ENCODE data around the gene CNPY4.

CNPY4 gene

DNA sequence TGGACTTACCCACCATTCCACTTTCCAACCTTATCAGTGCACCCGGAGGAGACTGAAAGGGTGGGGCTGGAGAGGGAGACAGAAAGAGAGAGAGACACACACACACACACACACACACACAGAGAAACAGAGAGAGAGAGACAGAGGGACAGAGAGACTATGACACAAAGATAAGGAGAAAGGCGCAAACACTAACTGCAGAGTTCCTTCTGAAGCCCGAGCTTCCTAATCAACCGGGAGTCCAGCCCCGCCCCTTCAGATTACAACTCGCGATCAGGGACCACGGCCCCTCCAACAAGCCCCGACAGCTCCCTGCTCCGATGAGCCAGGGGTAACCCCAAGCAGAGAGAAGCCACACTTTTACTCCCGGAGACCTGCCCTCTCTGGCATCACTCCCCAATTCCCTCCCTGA is 48.5 kb downstream of the CNPY4 start:
- no peak for DNase-seq (ENCODE audit: low spot score)

DNA sequence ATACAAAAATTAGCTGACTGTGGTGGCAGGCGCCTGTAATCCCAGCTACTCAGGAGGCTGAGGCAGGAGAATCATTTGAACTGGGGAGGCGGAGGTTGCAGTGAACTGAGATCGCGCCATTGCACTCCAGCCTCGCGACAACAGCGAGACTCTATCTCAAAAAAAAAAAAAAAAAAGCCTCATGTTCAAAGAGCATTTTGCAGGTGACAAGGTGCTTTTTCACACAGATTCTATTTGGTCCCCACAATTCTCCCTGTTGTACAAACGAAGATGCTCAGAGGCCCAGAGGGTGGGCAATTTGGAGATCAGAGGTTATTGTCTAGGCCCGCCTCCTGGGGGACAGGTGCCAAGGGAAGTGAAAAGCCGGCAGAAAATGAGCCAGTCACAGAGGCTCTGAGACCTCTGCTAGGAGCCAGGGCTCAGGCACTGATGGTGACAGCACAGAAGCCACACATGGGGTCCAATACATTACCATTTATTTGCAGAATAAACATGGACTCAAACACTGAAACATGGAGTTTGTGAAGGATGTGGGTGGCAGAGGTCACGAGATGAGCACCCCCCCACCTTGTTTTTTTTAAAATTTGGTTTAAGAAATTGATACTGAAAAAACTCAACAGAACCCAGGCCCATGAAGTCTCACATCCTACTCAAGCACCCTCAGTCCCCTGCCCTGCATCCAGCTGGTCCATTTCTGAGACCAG is 49.9 kb downstream of the CNPY4 start:
- no peak for DNase-seq (ENCODE audit: low spot score)

DNA sequence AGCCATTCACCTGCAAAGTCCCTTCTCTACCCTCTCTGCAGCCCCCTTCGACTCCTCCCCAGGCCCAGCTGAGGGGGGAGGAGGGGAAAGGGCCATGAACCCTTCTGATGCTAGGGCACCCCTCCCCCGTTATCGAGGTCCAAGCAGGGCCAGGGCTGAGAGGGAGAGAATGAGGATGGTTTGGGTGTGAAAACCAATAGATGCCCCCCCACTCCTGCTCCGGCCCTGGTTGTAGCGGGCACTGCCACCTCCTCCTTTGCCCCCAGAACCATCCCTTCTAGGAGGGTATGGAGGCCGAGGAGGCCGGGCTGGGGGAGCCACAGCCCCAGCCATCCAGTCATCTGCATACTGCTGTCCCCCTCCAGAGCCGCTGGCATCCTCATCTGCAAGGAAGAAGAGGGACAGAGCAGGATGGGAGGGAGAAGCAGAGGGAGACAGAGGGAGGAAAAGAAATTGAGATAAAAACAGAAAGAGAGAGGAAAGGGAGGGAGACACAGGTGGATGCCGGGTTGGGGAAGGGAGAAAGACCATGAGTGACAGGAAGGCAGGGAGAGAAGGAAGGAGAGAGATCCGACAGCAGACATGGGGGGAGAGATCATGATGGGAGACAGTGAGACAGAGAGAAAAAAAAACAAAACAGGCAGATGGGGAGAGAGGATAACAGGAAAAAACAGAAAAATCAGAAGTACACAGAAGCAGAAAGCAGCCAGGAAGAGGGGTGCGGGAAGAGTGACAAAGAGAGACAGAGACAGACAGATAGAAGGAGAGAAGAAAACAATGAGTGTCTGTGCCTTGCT is 50.9 kb downstream of the CNPY4 start:
- DNase-seq (ENCODE audit: low spot score) = no peak

DNA sequence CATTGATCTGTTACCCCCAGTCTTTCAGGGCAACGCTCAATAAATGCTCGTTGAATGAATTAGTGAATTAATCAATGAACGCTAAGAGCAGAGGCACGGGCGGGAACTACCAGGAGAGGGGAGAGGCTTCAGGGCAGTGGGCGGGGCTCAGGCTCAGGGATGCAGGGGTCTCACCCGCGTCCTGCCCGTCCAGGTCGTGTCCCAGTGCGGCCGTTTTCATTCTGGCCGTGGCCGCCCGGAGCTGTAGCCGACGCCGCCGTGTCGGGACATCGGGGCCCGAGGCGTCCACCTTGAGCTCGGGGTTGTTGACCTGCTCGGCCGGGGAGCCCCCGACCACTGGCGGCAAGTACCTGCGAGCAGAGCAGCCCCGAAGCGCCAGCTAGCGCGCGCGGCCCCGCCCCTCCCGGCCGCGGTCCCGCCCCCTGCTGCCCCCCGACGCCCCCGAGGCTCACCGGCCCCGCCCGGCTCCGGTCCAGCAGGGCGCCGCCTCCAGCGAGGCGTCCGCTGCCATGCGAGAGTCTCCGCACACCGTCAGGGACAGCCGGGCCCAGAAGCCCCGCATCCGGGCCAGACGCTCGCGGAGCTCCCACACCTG is 51.8 kb downstream of the CNPY4 start:
- peak; percentile 48 for DNase-seq (ENCODE audit: low spot score)

DNA sequence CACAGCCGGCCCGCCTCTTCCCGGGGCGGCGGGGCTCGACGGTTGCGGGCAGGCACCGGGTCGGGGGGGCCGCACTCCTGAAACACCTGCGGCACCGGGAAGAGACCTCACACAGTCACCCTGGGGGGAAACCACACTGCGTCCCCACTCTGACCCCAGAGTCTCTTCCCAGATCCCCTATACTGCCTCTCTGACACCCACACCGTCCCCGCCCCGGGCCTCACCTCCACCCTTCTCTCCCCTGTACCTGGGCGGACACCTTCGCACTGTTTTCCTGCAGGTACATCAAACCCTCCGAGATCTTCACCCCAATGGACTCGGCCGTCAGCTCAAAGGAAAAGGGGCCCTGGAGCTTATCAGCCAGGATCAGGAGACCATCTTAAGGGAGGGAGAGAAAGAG is 52.4 kb downstream of the CNPY4 start:
- peak; percentile 44 for DNase-seq (ENCODE audit: low spot score)

DNA sequence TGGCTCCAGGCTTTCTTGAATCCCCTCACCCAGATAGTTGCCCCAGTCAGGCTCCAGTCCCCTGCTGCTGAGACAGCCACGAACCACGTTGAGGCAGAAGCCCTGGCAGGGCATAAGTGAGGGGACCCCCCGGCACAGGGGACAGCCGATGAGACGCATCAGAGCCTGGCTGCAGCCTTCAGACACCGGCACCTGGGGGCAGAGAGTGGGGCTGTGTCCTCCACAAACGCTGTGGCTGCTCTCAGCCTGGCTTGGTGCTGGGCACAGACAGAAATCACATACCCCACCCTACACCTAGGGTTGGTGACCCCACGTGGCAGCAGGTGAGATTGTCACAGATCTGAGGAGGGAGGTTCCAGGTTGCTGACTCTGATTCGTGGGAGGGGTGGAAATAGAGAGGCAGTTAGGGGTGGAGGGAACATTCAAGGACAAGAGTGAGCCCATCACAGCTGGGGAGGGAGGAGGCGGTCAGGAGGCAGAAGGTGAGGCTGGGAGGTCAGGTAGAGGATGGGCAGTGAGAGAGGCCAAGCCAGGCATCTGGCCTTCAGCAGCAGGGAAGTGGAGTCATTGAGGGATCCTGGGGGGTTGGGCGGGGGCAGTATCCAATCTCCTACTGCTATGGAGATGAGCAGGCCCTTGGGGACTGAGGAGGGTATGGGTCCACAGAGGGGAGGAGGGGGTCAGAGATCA is 54.5 kb downstream of the CNPY4 start:
- DNase-seq (ENCODE audit: low spot score) = no peak

DNA sequence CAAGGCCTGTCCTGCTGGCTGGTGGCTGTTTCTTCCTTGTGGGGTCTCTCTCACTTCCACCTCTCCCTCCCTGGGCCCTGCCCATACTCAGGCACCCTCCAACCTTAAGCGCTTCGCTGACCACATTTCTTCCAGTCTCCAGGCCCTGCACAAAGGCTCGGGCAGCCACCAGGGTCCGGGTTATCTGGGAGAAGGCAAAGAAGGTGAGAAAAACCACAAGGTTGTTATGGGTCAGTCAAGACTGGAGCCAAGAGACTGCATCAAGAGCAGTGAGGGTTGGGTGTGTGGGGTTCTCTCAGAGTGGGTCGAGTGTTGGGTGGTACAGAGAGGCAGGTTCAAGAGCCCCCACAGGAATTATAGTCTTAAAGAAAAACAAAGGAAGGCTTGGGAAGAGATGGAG is 55.1 kb downstream of the CNPY4 start:
- no peak for DNase-seq (ENCODE audit: low spot score)
